Type B pancreatic cell (in vitro differentiated cells): ENCODE results near the gene TSBP1. TPM values are rescaled to one million over a fixed set of nuclear protein-coding genes. Genes with fewer than 3 reads are reported as not detected.
A peak's percentile ranks its signal among the peaks of the same experiment; 100 is the strongest.
"Not testable (repeated sequence)": the region's sequence is repeated elsewhere in the genome, so short reads cannot be mapped to it uniquely, and the experiment has no call there.

ENCODE experiments used
- DNase-seq: peaks from one replicate; pipeline ENCODE4 v3.0.0; 2021; ENCODE audit warnings: mixed read lengths; ENCODE audit not compliant: unreplicated experiment; ENCODE audit errors: extremely low spot score
- H3K27ac Mint-ChIP-seq: 2 replicates; pipeline ENCODE4 v1.8.0; 2021; ENCODE audit warnings: mild to moderate bottlenecking, mixed read lengths
- H3K27me3 Mint-ChIP-seq: 2 replicates; pipeline ENCODE4 v1.8.0; 2021; ENCODE audit warnings: mixed read lengths
- H3K36me3 Mint-ChIP-seq: 2 replicates; pipeline ENCODE4 v1.8.0; 2021; ENCODE audit warnings: mixed read lengths
- H3K4me1 Mint-ChIP-seq: one replicate; pipeline ENCODE4 v1.8.0; 2021; ENCODE audit warnings: mixed read lengths; ENCODE audit not compliant: unreplicated experiment
- H3K4me3 Mint-ChIP-seq: 2 replicates; pipeline ENCODE4 v1.8.0; 2021; ENCODE audit warnings: mild to moderate bottlenecking, mixed read lengths
- H3K9me3 Mint-ChIP-seq: 2 replicates; pipeline ENCODE4 v1.8.0; 2021; ENCODE audit warnings: mixed read lengths
- total RNA-seq: library from RNA; stranded (reverse); gene quantifications from 2 replicates; pipeline ENCODE4 v1.2.1, GENCODE V29; 2021; ENCODE audit warnings: low replicate concordance
- TF ChIP-seq, protein P1 (sequence below): fragments of 200-600 bp; sonication (generic); conservative IDR thresholded peaks from 2 replicates; pipeline ENCODE4 v1.5.0; 2021; ENCODE audit warnings: antibody characterized with exemption, mild to moderate bottlenecking

TSBP1 gene
- total RNA-seq, 1 donor from 2014 or later: not detected

GRCh38 chr6:32267035-32267434, 104.7 kb downstream of the TSBP1 start:
- TF ChIP-seq, protein P1, sequence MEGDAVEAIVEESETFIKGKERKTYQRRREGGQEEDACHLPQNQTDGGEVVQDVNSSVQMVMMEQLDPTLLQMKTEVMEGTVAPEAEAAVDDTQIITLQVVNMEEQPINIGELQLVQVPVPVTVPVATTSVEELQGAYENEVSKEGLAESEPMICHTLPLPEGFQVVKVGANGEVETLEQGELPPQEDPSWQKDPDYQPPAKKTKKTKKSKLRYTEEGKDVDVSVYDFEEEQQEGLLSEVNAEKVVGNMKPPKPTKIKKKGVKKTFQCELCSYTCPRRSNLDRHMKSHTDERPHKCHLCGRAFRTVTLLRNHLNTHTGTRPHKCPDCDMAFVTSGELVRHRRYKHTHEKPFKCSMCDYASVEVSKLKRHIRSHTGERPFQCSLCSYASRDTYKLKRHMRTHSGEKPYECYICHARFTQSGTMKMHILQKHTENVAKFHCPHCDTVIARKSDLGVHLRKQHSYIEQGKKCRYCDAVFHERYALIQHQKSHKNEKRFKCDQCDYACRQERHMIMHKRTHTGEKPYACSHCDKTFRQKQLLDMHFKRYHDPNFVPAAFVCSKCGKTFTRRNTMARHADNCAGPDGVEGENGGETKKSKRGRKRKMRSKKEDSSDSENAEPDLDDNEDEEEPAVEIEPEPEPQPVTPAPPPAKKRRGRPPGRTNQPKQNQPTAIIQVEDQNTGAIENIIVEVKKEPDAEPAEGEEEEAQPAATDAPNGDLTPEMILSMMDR: no peak
- no peaks in the 10 kb centered on the region for H3K9me3 Mint-ChIP-seq
- H3K27me3 Mint-ChIP-seq: no peaks in the 10 kb centered on the region
- no peak overlapping the region for H3K4me3 Mint-ChIP-seq
- no peak overlapping the region for H3K27ac Mint-ChIP-seq
- no peaks in the 10 kb centered on the region for H3K4me1 Mint-ChIP-seq
- no peak for DNase-seq
- H3K36me3 Mint-ChIP-seq: no peaks in the 10 kb centered on the region

GRCh38 chr6:32257262-32257661, 114.4 kb downstream of the TSBP1 start:
- not testable (repeated sequence) for H3K4me3 Mint-ChIP-seq, H3K4me1 Mint-ChIP-seq, H3K36me3 Mint-ChIP-seq, DNase-seq, H3K27ac Mint-ChIP-seq, H3K9me3 Mint-ChIP-seq
- peaks cover 43% of the 10 kb centered on the region for H3K27me3 Mint-ChIP-seq

DNA sequence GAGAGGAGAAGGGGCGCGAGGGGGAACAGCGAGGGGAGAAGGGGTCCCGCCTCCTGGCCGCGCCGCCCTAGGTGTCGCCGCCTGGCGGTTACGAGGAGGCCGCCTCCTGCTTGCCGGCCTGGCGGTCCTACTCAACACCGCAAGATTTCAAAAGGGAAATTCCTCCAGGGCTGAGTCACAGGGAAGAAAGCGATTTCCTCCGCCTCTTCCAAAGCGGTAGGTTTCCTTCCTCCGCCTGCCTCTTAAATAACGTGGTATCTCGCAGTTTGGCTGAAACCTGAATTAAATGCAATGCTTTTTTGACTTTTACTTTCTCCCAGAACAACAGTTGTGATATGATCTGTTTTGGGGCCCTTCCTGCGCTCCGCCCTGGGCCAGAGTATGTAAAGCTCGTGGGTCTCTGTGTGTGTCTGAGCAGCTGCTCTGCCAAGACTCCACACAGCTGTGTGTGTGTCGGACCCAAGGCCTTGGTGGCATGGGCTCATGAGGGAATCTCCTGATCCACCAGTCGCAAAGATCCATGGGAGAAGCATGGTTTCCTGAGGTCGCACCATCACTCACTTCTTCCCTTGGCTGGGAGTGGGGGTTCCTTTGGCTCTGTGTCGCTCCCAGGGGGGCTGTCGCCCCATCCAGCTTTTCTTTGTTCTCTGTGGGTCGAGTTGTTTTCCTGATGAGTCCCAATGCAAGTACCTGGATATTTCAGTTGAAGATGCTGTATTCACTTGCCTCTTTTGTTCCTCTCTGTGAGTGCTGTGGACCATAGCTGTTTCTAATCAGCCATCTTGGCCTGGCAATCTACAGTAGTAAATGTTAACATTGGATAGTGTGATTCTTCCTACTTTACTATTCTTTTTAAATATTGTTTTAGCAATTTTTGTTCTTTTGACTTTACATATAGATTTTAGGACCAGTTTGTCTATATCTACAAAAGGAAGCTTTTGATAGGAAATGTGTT, 116.2 kb downstream of the TSBP1 start:
- H3K27ac Mint-ChIP-seq: peak overlapping the region; percentile 82
- no peaks in the 10 kb centered on the region for H3K36me3 Mint-ChIP-seq
- peaks cover 4% of the 10 kb centered on the region for H3K4me1 Mint-ChIP-seq
- H3K27me3 Mint-ChIP-seq: peaks cover 44% of the 10 kb centered on the region
- TF ChIP-seq, protein P1: peak; percentile 83
- DNase-seq: no peak
- peak overlapping the region; percentile 87 for H3K4me3 Mint-ChIP-seq
- peaks cover 7% of the 10 kb centered on the region for H3K9me3 Mint-ChIP-seq

DNA sequence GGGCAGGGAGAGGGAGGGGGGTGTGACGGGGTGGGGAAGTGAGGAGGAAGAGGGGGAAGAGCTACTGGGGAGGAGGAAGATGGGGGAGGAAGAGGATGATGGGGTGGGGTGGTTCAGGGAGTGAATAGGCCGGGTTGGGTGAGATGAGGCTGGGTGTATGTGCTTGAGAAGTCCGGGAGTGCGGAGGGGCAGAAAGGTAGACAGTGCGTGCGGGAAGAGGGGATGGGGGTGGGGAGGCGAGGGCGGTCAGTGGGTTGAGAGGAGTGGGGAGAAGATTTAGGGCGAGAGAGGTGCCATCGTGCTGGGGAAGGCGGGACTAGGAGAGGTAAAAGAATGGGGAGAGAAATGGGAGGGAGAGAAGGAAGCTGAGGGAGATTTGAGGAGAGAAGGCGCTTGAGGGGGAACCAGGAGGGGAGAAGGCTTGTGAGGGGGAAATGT, 116.9 kb downstream of the TSBP1 start:
- H3K27me3 Mint-ChIP-seq: peaks cover 38% of the 10 kb centered on the region
- H3K4me1 Mint-ChIP-seq: peaks cover 4% of the 10 kb centered on the region
- peaks cover 7% of the 10 kb centered on the region for H3K9me3 Mint-ChIP-seq
- TF ChIP-seq, protein P1: no peak
- peak overlapping the region; percentile 87 for H3K4me3 Mint-ChIP-seq
- no peaks in the 10 kb centered on the region for H3K36me3 Mint-ChIP-seq
- H3K27ac Mint-ChIP-seq: no peak overlapping the region
- DNase-seq: no peak

- TF ChIP-seq, protein P1: no peak
- H3K27me3 Mint-ChIP-seq: peaks cover 21% of the 10 kb centered on the region
- DNase-seq: no peak
- H3K4me1 Mint-ChIP-seq: peaks cover 4% of the 10 kb centered on the region
- H3K4me3 Mint-ChIP-seq: no peak overlapping the region
- H3K9me3 Mint-ChIP-seq: no peaks in the 10 kb centered on the region
- no peak overlapping the region for H3K27ac Mint-ChIP-seq
- no peaks in the 10 kb centered on the region for H3K36me3 Mint-ChIP-seq
These were observed 119.2 kb downstream of the TSBP1 start for GRCh38 chr6:32252331-32253009.

GRCh38 chr6:32249262-32249661, 122.4 kb downstream of the TSBP1 start:
- no peak overlapping the region for H3K27ac Mint-ChIP-seq
- DNase-seq: no peak
- H3K9me3 Mint-ChIP-seq: no peaks in the 10 kb centered on the region
- H3K4me3 Mint-ChIP-seq: no peak overlapping the region
- peaks cover 8% of the 10 kb centered on the region for H3K4me1 Mint-ChIP-seq
- TF ChIP-seq, protein P1: no peak
- no peaks in the 10 kb centered on the region for H3K36me3 Mint-ChIP-seq
- H3K27me3 Mint-ChIP-seq: peaks cover 20% of the 10 kb centered on the region
